Loucy (cell line): Measurements from ENCODE around the gene TTC21A.
A peak's percentile ranks its signal among the peaks of the same experiment; 100 is the strongest.

Experiments
- EZH2phosphoT487 ChIP-seq: fragments of 200-600 bp; IDR thresholded peaks from 2 replicates; pipeline ENCODE4 v1.6.1; 2018; ENCODE audit warnings: antibody characterized with exemption, mild to moderate bottlenecking, moderate library complexity, borderline replicate concordance
- TF ChIP-seq, protein P1 (sequence below): fragments of 200-600 bp; sonication (generic); conservative IDR thresholded peaks from 2 replicates; pipeline ENCODE4 v1.5.1; 2014; ENCODE audit warnings: mild to moderate bottlenecking, antibody characterized with exemption, low read length

DNA sequence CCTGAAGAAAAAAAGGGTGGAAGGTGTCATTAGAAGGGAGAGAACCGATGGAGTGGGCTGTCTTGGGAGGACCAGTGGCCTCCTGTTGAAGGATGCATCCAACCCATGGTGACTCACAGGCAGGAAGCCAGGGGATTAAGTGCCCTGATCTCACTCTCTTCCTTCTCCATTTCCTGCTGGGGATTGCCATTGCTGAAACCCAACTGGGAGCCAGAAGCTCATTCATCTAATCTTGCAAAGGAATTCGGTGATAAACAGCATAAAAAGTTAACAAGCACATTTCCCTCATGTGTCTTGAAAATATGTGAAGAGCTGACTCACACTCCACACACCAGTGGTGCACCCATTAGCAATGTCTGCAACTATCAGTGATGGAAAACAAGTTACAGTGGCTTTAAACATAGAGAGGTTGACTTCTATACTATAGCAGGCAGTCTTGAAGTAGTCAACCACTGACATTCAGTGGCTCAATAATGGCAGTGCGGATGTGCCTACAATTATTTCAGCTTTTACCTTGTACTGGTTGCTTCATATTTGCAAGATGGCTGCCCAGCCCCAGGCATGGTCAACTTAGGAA is 58.7 kb downstream of the TTC21A start:
- TF ChIP-seq, protein P1, sequence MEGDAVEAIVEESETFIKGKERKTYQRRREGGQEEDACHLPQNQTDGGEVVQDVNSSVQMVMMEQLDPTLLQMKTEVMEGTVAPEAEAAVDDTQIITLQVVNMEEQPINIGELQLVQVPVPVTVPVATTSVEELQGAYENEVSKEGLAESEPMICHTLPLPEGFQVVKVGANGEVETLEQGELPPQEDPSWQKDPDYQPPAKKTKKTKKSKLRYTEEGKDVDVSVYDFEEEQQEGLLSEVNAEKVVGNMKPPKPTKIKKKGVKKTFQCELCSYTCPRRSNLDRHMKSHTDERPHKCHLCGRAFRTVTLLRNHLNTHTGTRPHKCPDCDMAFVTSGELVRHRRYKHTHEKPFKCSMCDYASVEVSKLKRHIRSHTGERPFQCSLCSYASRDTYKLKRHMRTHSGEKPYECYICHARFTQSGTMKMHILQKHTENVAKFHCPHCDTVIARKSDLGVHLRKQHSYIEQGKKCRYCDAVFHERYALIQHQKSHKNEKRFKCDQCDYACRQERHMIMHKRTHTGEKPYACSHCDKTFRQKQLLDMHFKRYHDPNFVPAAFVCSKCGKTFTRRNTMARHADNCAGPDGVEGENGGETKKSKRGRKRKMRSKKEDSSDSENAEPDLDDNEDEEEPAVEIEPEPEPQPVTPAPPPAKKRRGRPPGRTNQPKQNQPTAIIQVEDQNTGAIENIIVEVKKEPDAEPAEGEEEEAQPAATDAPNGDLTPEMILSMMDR: peak; percentile 40
- TF ChIP-seq EZH2phosphoT487: no peak
